GM08714 (cell line): Measurements from ENCODE around the gene CLPTM1L.

Experiments
- H3K4me3 ChIP-seq: fragments of 200-500 bp; sonication (Bioruptor generic); 2 replicates; pipeline ENCODE4 v1.5.1; 2014; ENCODE audit warnings: mild to moderate bottlenecking, low read length, inconsistent platforms
- ZNF274 ChIP-seq: IDR thresholded peaks from 2 replicates; pipeline ENCODE4 v1.6.1; 2012; ENCODE audit warnings: mild to moderate bottlenecking, low read depth, low read length

The CLPTM1L gene

DNA sequence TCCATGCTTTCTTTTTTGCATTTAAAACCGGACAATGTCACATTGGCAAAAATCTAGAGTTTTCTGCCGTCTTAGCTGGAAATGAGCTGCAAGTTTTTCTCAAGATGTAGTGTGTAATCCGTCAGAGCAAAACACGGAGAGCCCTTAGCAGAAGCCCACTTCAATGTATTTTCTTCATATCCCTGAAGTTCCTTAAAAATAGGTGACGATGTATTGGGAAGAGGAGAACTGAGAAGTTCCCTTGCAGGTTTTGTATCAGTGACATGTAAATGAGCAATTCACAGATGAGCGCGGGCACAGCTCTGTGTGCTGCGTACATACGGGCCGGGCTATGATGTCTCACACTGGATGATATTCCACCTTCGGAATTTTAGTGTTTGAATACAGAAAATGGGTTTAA is 14.8 kb upstream of the CLPTM1L start:
- no peak for TF ChIP-seq ZNF274

DNA sequence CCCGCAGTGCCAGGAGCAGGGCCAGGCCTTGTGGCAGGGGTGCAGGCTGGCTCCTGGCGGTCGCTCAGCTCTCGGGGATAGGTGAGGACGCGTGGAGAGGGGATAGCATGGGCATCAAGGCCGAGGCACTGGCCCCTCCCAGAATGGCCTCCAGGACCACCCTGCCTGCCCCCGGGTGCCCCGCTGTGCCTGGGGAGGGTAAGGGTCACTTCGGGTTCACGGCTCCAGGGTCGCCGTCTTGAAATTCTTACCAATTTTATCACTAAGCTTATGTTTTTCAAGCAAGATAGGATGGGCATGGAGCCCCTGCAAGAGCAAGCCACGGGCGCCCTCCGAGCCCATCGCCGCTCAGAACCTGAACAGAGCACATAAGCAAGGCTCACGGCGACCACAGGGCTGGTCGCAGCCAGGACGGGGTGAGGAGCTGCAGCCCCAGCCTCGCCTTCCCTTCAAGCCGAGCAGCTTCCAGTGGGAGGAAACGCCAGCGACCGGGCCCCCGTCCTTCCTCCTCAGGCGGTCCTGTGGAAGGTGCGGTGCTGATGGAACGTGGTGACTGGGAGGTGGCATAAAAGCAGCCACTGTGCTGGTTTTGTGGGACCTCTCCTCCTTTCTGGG is 14.2 kb upstream of the CLPTM1L start:
- no peak overlapping the region for H3K4me3 ChIP-seq
- TF ChIP-seq ZNF274: no peak

More for the DNA sequence above, 14.8 kb upstream of the CLPTM1L start:
- no peak overlapping the region for H3K4me3 ChIP-seq

DNA sequence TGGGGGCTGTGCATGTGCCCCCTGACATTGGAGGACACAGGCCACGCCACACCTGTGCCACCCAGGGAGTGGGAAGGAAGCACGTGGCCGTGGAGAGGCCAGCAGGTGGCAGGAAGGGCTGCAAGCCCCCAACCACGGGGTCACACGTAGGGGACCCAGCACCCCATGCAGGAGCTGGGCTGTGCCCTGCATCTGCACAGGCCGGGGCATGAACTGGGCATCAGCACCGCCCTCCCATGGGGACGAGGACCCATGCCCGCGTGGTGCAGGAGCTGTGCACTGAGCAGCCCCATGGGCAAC is 13.8 kb upstream of the CLPTM1L start:
- no peak for TF ChIP-seq ZNF274
- no peak overlapping the region for H3K4me3 ChIP-seq

DNA sequence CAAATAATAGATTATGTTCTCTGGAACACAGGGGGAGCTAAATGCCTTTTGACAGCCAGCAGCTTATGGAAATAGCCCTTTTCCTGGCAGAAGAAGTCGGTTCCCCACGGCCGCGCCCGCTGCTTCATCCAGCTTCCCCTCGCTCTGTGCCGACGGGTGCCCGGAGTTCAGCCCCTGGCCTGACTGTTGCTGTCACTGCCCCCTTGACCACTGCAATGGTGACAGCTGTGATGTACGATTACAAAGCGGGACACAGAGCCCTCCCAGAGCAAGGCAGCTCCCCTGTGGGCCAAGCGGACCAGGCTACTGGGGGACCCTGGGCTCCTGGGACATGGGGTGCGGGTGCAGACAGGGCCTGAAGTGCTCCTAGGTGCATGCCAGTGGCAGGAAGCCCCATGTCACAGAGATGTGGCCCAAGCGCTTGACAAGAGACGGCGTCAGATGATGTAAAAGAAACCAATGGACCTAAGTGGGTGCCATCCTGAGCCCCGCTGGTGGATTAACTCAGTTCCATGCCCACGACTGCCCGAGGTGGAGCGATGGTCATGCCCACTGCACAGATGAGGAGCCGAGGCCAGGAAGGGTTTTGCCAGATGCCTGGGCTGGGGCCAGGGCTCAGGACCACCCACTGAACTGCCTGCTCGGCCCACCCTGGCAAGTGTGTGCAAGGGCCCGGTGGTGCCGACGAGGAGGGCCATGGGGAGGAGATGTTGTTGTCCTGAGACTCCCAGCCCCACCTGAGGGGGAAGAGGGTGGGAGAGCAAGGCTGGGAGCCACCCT is 13.2 kb upstream of the CLPTM1L start:
- H3K4me3 ChIP-seq: no peak overlapping the region
- TF ChIP-seq ZNF274: no peak

DNA sequence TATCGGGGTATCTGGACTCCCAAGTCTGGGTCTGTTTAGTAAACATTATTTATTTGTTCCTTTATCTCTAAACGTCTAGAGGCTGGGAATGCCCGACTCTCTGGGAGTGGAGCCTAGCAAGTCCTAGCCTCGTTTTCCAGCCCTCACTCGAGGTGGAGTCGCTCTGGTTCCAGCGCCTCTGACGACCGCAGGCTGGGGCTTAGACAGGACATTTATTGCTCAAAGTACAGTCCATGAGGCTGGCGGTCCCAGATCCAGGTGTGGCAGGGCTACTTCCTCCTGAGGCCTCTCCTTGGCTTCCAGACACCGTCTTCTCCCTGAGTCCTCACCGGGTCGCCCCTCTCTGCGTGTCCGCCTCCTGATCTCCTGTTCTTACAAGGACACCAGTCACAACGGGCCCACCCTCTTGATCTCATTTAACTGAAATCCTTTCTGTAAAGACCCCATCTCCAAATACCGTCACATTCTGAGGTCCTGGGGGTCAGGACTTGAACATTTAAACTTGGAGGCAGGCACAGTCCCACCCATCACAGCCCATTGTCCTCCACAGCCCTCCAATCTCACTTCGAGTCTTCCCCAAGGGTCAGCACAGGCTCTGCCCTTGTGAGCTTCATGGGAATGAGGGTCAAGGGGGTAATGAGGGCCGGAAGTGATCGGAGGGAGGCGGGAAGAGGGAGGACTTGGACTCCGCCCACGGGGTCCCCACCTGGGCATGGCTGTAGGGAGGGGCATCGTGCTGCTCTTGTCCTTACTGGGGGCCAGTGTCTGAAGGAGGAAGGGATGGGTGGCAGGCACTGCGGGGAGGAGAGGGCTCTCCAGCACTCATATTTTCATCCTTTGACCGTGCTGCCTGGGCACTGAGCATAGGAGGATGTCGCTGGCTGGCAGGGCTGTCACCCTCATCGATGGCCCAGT is 12.2 kb upstream of the CLPTM1L start:
- H3K4me3 ChIP-seq: no peak overlapping the region
- TF ChIP-seq ZNF274: no peak

DNA sequence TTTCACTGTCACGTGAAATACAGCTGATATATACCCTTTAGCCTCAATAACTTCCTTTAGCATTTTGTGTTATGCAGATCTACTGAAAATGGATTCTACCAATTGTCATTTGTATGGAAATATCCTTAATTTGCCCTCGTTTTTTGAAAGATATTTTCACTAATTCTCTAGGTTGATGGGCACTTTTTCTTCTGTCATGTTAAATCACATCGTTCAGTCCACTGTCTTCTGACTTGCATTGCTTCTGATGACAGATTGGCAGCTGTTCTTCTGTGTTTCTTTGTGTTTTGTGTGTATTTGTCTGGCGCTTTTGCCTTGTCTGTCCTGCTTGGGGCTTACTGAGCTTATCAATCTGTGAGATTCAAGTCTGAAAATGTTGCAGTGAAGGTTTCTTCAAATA is 9.7 kb upstream of the CLPTM1L start:
- TF ChIP-seq ZNF274: no peak

DNA sequence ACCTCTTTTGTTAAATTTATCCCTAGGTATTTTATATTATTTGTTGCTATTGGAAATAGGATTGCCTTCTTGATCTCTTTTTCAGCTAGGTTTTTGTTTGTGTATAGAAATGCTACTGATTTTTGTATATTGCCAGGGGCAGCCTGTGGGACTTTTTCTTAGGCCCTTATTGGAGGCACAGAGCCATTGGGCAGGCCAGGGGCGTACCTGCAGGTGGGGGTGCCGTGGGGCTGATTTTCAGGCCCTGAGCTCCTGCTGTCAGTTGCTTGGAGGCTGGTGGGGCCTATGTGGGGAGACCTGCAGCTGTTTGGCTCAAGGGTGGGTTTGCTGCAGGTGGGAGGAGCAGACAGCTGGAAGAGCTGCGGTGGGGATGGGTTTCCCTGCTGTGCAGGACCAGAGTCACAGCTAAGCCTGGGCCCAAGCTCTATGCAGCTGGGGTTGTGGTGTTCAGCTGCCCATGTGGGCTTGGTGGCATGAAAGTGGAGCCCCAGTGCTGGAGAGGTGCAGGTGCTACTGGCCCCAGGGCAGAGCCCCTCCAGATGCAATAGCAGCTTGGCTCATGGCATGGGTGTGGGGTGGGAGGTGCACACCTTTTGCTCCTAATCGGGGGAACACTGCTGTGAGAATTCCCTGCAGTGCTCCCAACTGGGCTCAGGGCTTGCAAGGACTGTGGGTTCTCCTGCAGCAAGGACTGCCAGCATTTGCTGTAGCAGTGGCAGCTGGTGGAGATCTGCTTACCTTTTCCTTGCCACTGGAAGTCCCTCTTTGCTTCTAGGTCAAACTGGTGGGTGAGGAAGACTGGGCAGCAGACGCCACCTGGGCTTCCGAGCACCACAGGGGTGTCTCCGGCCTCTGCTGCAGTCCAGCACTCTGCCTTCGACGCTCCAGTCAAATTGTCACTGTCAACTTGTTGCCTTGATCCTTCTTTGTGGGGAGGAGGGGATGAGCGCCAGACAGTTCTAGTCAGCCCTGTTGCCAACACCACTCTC is 7.6 kb upstream of the CLPTM1L start:
- H3K4me3 ChIP-seq: no peak overlapping the region
- no peak for TF ChIP-seq ZNF274

More for the DNA sequence above, 9.7 kb upstream of the CLPTM1L start:
- no peak overlapping the region for H3K4me3 ChIP-seq

DNA sequence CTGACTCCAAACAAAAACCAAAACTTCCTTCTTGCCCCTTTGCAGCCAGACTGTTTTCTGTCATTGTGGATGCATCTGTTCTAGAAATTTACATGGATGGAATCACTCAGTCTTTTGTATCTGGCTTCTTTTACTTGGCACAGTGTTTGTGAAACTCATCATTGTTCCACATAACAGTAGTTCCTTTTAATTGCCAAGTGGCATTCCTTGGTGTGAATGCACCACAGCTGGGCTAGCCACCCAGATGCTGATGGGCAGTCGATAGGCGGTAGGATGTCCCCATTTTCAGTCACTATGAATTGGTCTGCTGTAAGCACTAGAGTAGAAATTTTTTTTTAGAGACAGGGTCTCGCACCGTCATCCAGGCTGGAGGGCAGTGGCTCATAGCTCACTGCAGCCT is 6.3 kb upstream of the CLPTM1L start:
- H3K4me3 ChIP-seq: no peak overlapping the region
- TF ChIP-seq ZNF274: no peak

DNA sequence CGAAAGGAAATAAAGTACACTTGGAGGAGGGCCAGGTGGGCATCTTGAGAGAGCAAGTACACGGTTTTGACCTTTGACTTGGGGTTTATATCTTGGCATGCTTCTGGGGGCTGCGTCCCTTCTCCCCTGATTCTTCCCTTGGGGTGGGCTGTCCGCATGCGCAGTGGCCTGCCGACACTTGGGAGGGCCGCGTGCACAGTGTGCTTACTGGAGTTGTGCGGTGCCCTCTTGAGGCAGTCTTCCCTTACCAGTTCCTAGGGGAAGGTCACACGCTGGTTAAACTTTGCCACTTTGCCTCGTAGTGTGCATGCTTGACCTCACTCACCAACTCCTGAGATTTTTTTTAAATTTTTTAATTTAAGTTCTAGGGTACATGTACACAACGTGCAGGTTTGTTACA is 4.3 kb upstream of the CLPTM1L start:
- TF ChIP-seq ZNF274: no peak
- no peak overlapping the region for H3K4me3 ChIP-seq

DNA sequence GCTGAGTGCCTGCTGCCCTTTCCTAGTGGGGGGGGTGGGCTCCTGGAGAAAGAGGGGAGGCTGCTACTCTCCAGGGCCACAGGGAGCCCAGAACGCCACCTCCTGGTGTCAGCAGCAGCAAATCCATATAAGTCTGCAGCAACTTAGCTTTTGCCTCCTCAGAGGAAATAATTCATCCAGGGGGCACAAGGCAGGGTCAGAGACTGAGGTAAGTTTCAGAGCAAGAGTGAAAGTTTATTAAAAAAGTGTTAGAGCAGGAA is 4.0 kb upstream of the CLPTM1L start:
- no peak overlapping the region for H3K4me3 ChIP-seq
- TF ChIP-seq ZNF274: no peak

DNA sequence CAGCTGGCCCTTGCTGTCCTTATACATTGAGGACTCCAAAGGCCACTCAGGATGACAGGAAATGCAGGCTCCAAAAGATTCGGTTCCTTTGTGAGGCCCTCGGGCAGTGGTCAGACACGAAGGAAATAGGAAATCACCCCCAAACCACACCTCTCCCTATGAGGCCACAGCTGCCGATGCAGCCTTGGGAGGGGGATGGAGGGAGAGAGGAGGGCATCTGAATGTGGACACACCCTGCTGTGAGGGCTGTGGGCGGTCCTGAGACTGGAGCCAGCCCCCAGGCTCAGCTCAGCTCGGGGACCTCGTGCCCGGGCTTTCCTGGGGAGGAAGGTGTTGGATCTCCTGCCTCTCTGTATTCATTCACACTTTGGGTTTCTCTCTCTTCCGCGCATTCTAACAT is 2.7 kb upstream of the CLPTM1L start:
- no peak for TF ChIP-seq ZNF274
- H3K4me3 ChIP-seq: no peak overlapping the region

DNA sequence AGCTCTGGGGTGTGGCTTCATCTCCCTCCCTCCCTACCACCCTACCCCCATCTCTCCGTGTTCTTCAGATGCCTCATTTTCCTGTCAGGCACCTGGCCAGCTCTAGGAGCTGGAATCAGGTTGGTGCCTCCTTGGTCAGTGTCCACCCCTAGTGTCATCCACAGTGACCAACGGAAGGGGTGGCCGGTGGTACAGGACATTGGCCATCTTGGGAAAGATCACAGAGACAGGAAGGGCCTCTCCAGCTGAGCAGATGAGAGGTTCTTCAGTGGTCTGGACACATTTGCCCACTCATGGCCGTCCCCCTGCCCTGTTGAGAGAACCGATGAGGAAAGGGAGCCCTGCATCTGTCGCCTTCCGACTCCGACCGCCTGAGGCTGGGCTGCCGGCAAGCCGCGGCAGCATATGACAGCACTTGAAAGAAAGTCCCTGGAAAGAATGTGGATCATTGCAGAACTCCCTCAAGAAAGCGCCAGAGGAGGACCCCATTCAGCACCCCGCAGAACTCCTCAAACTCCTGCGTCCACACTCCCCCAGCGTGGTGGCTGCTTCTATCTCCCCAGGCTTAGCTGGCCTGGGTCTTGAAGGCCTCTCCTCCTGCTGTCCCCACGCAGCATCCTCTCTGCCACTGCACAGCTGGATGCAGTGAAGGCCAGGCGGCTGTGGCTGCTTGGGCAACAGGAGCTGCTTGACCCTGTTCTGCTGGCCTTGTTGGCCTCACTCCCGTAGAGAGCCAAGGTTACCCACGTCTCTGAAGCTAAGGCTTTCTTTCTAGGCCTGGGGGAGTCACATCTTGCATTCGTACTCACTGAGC is 1.9 kb upstream of the CLPTM1L start:
- no peak for TF ChIP-seq ZNF274
- H3K4me3 ChIP-seq: no peak overlapping the region

DNA sequence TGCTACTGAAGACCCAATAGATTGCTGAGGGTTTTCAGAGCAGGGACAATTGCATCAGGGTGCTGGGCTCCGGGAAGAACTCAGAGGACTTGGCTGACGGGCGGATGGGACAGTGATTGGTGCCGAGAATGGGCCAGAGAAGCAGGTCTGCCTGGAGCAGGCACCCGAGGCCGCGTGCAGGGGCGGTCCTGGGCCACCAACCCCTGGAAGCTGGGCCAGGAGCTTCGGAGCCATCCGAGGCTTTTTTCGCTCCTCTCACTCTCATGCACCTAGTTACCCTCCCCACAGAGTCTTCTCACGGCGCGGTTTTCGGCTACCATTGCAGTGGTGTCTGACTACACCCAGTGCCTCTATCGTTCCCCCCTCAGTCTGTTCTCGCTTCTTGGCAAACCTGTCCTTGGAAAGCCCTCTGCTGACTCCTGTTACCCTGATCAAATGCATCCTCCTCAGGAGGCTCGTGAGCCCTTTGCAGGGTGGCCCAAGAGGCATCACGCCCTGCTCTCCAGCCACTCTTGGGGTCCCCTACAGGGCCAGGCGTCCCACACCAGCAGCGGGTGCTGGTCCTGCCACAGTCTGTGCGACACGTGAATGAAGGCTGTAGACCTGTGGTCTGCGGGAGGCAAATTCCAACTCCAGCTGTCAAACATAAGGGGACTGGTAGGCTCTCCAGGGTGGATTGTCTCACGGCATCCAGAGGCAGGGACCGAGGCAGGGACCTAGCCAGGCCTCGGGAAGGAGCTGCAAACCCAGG is 1.2 kb upstream of the CLPTM1L start:
- peak overlapping the region; percentile 99 for H3K4me3 ChIP-seq
- no peak for TF ChIP-seq ZNF274
